H1 (cell line): ENCODE data around the gene MGAT5. TPM values are rescaled to one million over a fixed set of nuclear protein-coding genes. Genes with fewer than 3 reads are reported as not detected.

Source experiments
- CTCF ChIA-PET: fragments of 300-600 bp; sonication (Branson Sonifier 250); formaldehyde crosslinking; loops from one replicate; lab custom pipeline; 2021; ENCODE audit not compliant: partially characterized antibody; lab: Charles Lee
- POLR2A ChIA-PET: fragments of 300-600 bp; sonication (Branson Sonifier 250); formaldehyde crosslinking; loops from one replicate; lab custom pipeline; 2021; ENCODE audit warnings: inconsistent platforms; ENCODE audit not compliant: partially characterized antibody; lab: Charles Lee
- DNase-seq, 2 experiments: peaks; one replicate each; pipeline versions ENCODE4 v3.0.0 to v3.0.0-alpha.2; 2010 to 2022; ENCODE audit warnings: low spot score in 2 of 2, low read depth in 1 of 2, mixed read lengths in 1 of 2
- FAIRE-seq: peaks from 2 replicates; lab custom pipeline; 2011; peaks lifted over from hg19 to GRCh38; lab: Jason Lieb, UNC
- H2AFZ ChIP-seq: 2 replicates; pipeline ENCODE4 v1.8.1; 2012; ENCODE audit warnings: low read length, inconsistent platforms
- H2AK5ac ChIP-seq: 2 replicates; pipeline ENCODE4 v1.6.1; 2013; ENCODE audit warnings: low read depth, low read length
- H2BK120ac ChIP-seq: replicated peaks from 2 replicates; pipeline ENCODE3; 2013; ENCODE audit warnings: low read depth, low read length, inconsistent platforms
- H2BK12ac ChIP-seq: 2 replicates; pipeline ENCODE4 v1.6.1; 2013; ENCODE audit warnings: low read depth, low read length
- H2BK15ac ChIP-seq: 2 replicates; pipeline ENCODE4 v1.6.1; 2013; ENCODE audit warnings: low read length
- H2BK20ac ChIP-seq: 2 replicates; pipeline ENCODE4 v1.6.1; 2013; ENCODE audit warnings: low read length
- H2BK5ac ChIP-seq: 2 replicates; pipeline ENCODE4 v1.6.1; 2013; ENCODE audit warnings: low read depth, low read length
- H3K14ac ChIP-seq: 2 replicates; pipeline ENCODE4 v1.6.1; 2013; ENCODE audit warnings: inconsistent platforms; ENCODE audit not compliant: insufficient read length
- H3K18ac ChIP-seq: 2 replicates; pipeline ENCODE4 v1.6.1; 2013; ENCODE audit warnings: low read length; ENCODE audit errors: extremely low read depth
- H3K23ac ChIP-seq: 2 replicates; pipeline ENCODE4 v1.6.1; 2013; ENCODE audit warnings: inconsistent platforms; ENCODE audit not compliant: insufficient read length
- H3K23me2 ChIP-seq: 2 replicates; pipeline ENCODE4 v1.6.1; 2013; ENCODE audit warnings: low read depth, low read length
- H3K27ac ChIP-seq: 2 replicates; pipeline ENCODE4 v1.6.1; 2011; ENCODE audit warnings: low read depth, low read length, inconsistent platforms
- H3K27me3 ChIP-seq, 4 experiments: replicated peaks in 1 of 4; 1 replicate in 1 of 4; 2 replicates in 3 of 4; pipeline versions ENCODE4 v1.6.1 to v1.8.1; 2011 to 2013; ENCODE audit warnings: low read length in 3 of 4, mild to moderate bottlenecking in 3 of 4, inconsistent platforms in 2 of 4, mixed read lengths in 2 of 4, moderate library complexity in 1 of 4; ENCODE audit not compliant: control insufficient read depth in 3 of 4, insufficient read depth in 3 of 4; ENCODE audit errors: extremely low read depth in 1 of 4
- H3K36me3 ChIP-seq, 4 experiments: 2 replicates each; pipeline versions ENCODE4 v1.6.1 to v1.8.1; 2011 to 2013; ENCODE audit warnings: mild to moderate bottlenecking in 4 of 4, low read length in 3 of 4, moderate library complexity in 2 of 4, control low read depth in 1 of 4, inconsistent platforms in 1 of 4; ENCODE audit not compliant: insufficient read depth in 4 of 4, control insufficient read depth in 2 of 4
- H3K4ac ChIP-seq: replicated peaks from 2 replicates; pipeline ENCODE3; 2013; ENCODE audit warnings: low read length, low read depth, mixed read lengths, inconsistent platforms; ENCODE audit not compliant: insufficient read length
- H3K4me1 ChIP-seq, 4 experiments: replicated peaks in 1 of 4; 1 replicate in 1 of 4; 2 replicates in 3 of 4; pipeline versions ENCODE4 v1.6.1 to v1.8.1; 2011 to 2013; ENCODE audit warnings: low read length in 3 of 4, inconsistent platforms in 2 of 4, mixed read lengths in 1 of 4; ENCODE audit not compliant: insufficient read depth in 4 of 4, control insufficient read depth in 3 of 4
- H3K4me2 ChIP-seq, 2 experiments: 2 replicates each; pipeline versions ENCODE4 v1.6.1 to v1.8.1; 2011 to 2013; ENCODE audit warnings: low read depth in 2 of 2, low read length in 2 of 2, control low read depth in 1 of 2, inconsistent platforms in 1 of 2, mild to moderate bottlenecking in 1 of 2; ENCODE audit not compliant: insufficient read depth in 1 of 2
- H3K4me3 ChIP-seq, 4 experiments: fragments of 200-600, 300-600 bp in 1 of 4; sonication (generic), shearing (Covaris generic), sonication (Bioruptor Twin) in 1 of 4; 2 replicates each; pipeline versions ENCODE4 v1.5.1 to v1.8.1; 2011 to 2016; ENCODE audit warnings: low read length in 4 of 4, low read depth in 3 of 4, control low read depth in 2 of 4, inconsistent platforms in 2 of 4, mild to moderate bottlenecking in 2 of 4, mixed read lengths in 1 of 4, moderate library complexity in 1 of 4; ENCODE audit not compliant: insufficient read depth in 2 of 4; ENCODE audit errors: extremely low read depth in 1 of 4
- H3K56ac ChIP-seq: replicated peaks from 2 replicates; pipeline ENCODE3; 2013; ENCODE audit warnings: low read depth, mild to moderate bottlenecking, mixed read lengths, low read length, inconsistent platforms; ENCODE audit not compliant: insufficient read length
- H3K79me1 ChIP-seq: 2 replicates; pipeline ENCODE4 v1.6.1; 2013; ENCODE audit warnings: low read depth, low read length, control low read depth
- H3K79me2 ChIP-seq, 2 experiments: 2 replicates each; pipeline versions ENCODE4 v1.6.1 to v1.8.1; 2012 to 2013; ENCODE audit warnings: low read length in 2 of 2, mild to moderate bottlenecking in 2 of 2, inconsistent platforms in 1 of 2; ENCODE audit not compliant: insufficient read depth in 2 of 2, control insufficient read depth in 1 of 2
- H3K9ac ChIP-seq, 4 experiments: replicated peaks in 1 of 4; 1 replicate in 1 of 4; 2 replicates in 3 of 4; pipeline versions ENCODE4 v1.6.1 to v1.8.1; 2011 to 2013; ENCODE audit warnings: low read depth in 3 of 4, low read length in 3 of 4, control low read depth in 2 of 4, mild to moderate bottlenecking in 2 of 4, moderate library complexity in 2 of 4, inconsistent platforms in 1 of 4; ENCODE audit errors: extremely low read depth in 1 of 4
- H3K9me3 ChIP-seq, 2 experiments: 2 replicates each; pipeline versions ENCODE4 v1.6.1 to v1.8.1; 2012 to 2013; ENCODE audit warnings: mild to moderate bottlenecking in 2 of 2, moderate library complexity in 2 of 2, control low read depth in 1 of 2, inconsistent platforms in 1 of 2, low read depth in 1 of 2, low read length in 1 of 2, mixed read lengths in 1 of 2; ENCODE audit not compliant: insufficient read depth in 2 of 2
- H4K20me1 ChIP-seq, 2 experiments: replicated peaks in 1 of 2; 2 replicates each; pipeline versions ENCODE3 to v1.8.1; 2011 to 2013; ENCODE audit warnings: inconsistent platforms in 2 of 2, low read length in 2 of 2, mild to moderate bottlenecking in 1 of 2; ENCODE audit not compliant: insufficient read depth in 2 of 2, control insufficient read depth in 1 of 2
- H4K5ac ChIP-seq: 2 replicates; pipeline ENCODE4 v1.6.1; 2013; ENCODE audit warnings: low read length, low read depth, mixed read lengths, inconsistent platforms; ENCODE audit not compliant: insufficient read length
- H4K8ac ChIP-seq: 2 replicates; pipeline ENCODE4 v1.8.0; 2013; ENCODE audit warnings: mild to moderate bottlenecking, moderate library complexity, low read length, inconsistent platforms; ENCODE audit not compliant: insufficient read depth; ENCODE audit errors: extremely low read depth
- H4K91ac ChIP-seq: replicated peaks from 2 replicates; pipeline ENCODE3; 2013; ENCODE audit warnings: low read length, mixed read lengths, inconsistent platforms; ENCODE audit not compliant: insufficient read length
- BCL11A ChIP-seq, 2 experiments: IDR thresholded peaks; one replicate each; pipeline ENCODE4 v1.6.1; 2011; ENCODE audit warnings: low read depth in 2 of 2, low read length in 2 of 2, mild to moderate bottlenecking in 2 of 2
- EP300 ChIP-seq, 2 experiments: IDR thresholded peaks; 1 replicate in 1 of 2; 2 replicates in 1 of 2; pipeline ENCODE4 v1.6.1; 2011 to 2012; ENCODE audit warnings: low read depth in 2 of 2, low read length in 2 of 2, mild to moderate bottlenecking in 2 of 2, borderline replicate concordance in 1 of 2, inconsistent platforms in 1 of 2, moderate library complexity in 1 of 2
- RNF2 ChIP-seq: fragments of 200-900, 300-1000 bp; sonication (generic); IDR thresholded peaks from 2 replicates; pipeline ENCODE4 v1.7.1; 2016; ENCODE audit warnings: borderline replicate concordance, low read depth, mild to moderate bottlenecking, antibody characterized with exemption, low read length; ENCODE audit not compliant: poor library complexity, severe bottlenecking; ENCODE audit errors: missing control alignments
- RXRA ChIP-seq: IDR thresholded peaks from 2 replicates; pipeline ENCODE4 v1.6.1; 2011; ENCODE audit warnings: low read depth, mild to moderate bottlenecking, low read length, moderate library complexity; ENCODE audit not compliant: insufficient read depth
- SAP30 ChIP-seq: fragments of 300-600 bp; sonication (generic); IDR thresholded peaks from 2 replicates; pipeline ENCODE4 v1.7.1; 2012; ENCODE audit warnings: low read length, moderate library complexity, mild to moderate bottlenecking, inconsistent platforms; ENCODE audit not compliant: insufficient read depth, insufficient replicate concordance
- SUZ12 ChIP-seq: fragments of 200-600 bp; sonication (generic); IDR thresholded peaks from 2 replicates; pipeline ENCODE4 v1.6.1; 2012; ENCODE audit warnings: mild to moderate bottlenecking, inconsistent platforms, low read length, moderate library complexity, mixed read lengths
- TCF12 ChIP-seq: IDR thresholded peaks from 2 replicates; pipeline ENCODE4 v1.6.1; 2011; ENCODE audit warnings: low read depth, mild to moderate bottlenecking, low read length
- TEAD4 ChIP-seq: IDR thresholded peaks from 2 replicates; pipeline ENCODE4 v1.6.1; 2012; ENCODE audit warnings: low read depth, low read length, inconsistent platforms, mixed read lengths
- ZNF274 ChIP-seq: IDR thresholded peaks from 2 replicates; pipeline ENCODE4 v1.7.0; 2012; ENCODE audit warnings: low read length, borderline replicate concordance; ENCODE audit errors: extremely low read depth
- WGBS, 2 experiments: shearing (Covaris generic) in 1 of 2; methylation state at CpG; one replicate each; pipeline versions ENCODE4 v1.1.6 to v1.1.7; 2013 to 2015; ENCODE audit warnings: low lambda C conversion rate in 2 of 2, mixed read lengths in 2 of 2, inconsistent platforms in 1 of 2, low coverage in 1 of 2, missing lambda C conversion rate in 1 of 2; ENCODE audit not compliant: insufficient replicate concordance in 2 of 2, insufficient coverage in 1 of 2, insufficient read length in 1 of 2; ENCODE audit errors: extremely low coverage in 1 of 2, missing lambda C conversion rate in 1 of 2; 5-methylcytosine and 5-hydroxymethylcytosine counted together
- polyA plus RNA-seq, 7 experiments: library from polyadenylated mRNA; depleted of rRNA in 3 of 7; stranded (reverse) in 5 of 7; unstranded in 2 of 7; fragments of >200 nt in 5 of 7; fragments of 200-250 nt in 2 of 7; gene quantifications; 1 replicate in 5 of 7; 2 replicates in 1 of 7; 4 replicates in 1 of 7; pipeline versions ENCODE4 v1.2.1 to v1.2.3, GENCODE V29; 2011 to 2013; ENCODE audit warnings: missing spikeins in 2 of 7, mixed read lengths in 2 of 7
- total RNA-seq: library from RNA; stranded (reverse); fragmentation: NEBNext Ultra II Directional; extraction: Animal tissue kit (Norgen Biotek cat#: 25700); gene quantifications from 2 replicates; pipeline ENCODE4 v1.2.1, GENCODE V29; 2021

Gene MGAT5
- total and polyA plus RNA-seq, 2 of the 8 experiments (the other 6 are each of a cell fraction or from before 2014, with no cell fraction given) = 11.2 to 49.2 TPM

DNA sequence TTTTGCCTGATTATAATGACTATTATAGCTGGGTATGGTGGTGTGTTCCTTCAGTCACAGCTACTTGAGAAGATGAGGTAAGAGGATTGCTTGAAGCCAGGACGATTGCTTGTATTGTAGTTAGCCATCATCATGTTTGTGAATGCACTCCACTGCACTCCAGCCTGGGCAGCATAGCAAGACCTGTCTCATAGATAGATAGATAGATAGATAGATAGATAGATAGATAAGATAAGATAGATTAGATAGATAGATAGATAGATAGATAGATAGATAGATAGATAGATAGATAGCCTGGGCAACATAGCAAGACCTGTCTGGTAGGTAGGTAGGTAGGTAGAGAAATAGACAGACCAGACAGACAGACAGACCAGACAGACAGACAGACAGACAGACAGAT, 127.3 kb downstream of the MGAT5 start:
- Histone ChIP-seq H3K56ac (no peak overlapping the region), H4K5ac (no peak overlapping the region), H3K23ac (no peak overlapping the region), H2BK12ac (no peak overlapping the region), H3K4me1 (no peaks in the 10 kb centered on the region), H4K8ac (no peak overlapping the region), H3K79me2 (no peaks in the 10 kb centered on the region), H2BK20ac (no peak overlapping the region), H3K9ac (no peak overlapping the region), H4K91ac (no peak overlapping the region), H3K9me3 (no peaks in the 10 kb centered on the region), H3K79me1 (peaks cover 2% of the 10 kb centered on the region; the same call in 1 of the 2 replicates), H2AK5ac (no peak overlapping the region), H2BK120ac (no peak overlapping the region), H2BK5ac (no peak overlapping the region), H2AFZ (no peak overlapping the region), H3K4ac (no peak overlapping the region), H3K36me3 (peaks cover 0 to 2% (median 0%) of the 10 kb centered on the region in 4 experiments; a peak in 2 of 8 replicates), H3K18ac (no peak overlapping the region), H3K14ac (no peak overlapping the region), H3K4me2 (no peak overlapping the region), H3K23me2 (no peaks in the 10 kb centered on the region), H3K27me3 (no peaks in the 10 kb centered on the region), H2BK15ac (no peak overlapping the region), H3K4me3 (no peak overlapping the region), H4K20me1 (peaks cover 0 to 2% of the 10 kb centered on the region in 2 experiments), H3K27ac (no peak overlapping the region)
- 90% methylated on average over 1 of the region's 1 CpG; no CpG with 5 or more reads in 1 of the 2 experiments for whole genome bisulfite sequencing, 2 experiments
- ChIA-PET CTCF (interaction anchor here (0.7 to 6.3 kb wide), 8 partner anchors 13 to 263 kb away, joined by 3 to 37 read pairs (median 4); no protein-coding TSS in a partner anchor), POLR2A (no interaction called here)
- DNase-seq = no peak
- no peak for FAIRE-seq
- TF ChIP-seq TCF12 = no peak
- TF ChIP-seq TEAD4 = no peak
- TF ChIP-seq RNF2 = no peak
- TF ChIP-seq ZNF274 = no peak
- no peak for TF ChIP-seq BCL11A (IDR thresholded peaks at IDR 0.05; ENCODE audit: low read depth in 2 of 2, low read length in 2 of 2)
- TF ChIP-seq SUZ12 = no peak
- no peak for TF ChIP-seq SAP30
- TF ChIP-seq RXRA = no peak
- no peak for TF ChIP-seq EP300 (IDR thresholded peaks at IDR 0.05; ENCODE audit: borderline replicate concordance in 1 of 2, low read depth in 2 of 2, low read length in 2 of 2)
